HG03378 (cell line): Measurements from ENCODE around the gene SLC1A1.
"Not testable (repeated sequence)": the region's sequence is repeated elsewhere in the genome, so short reads cannot be mapped to it uniquely, and the experiment has no call there.

Source experiments
- ATAC-seq: cut with Tn5 transposase; IDR thresholded peaks from one replicate; pipeline ENCODE4 v1.9.1; 2021; ENCODE audit warnings: mild to moderate bottlenecking, moderate library complexity; ENCODE audit not compliant: unreplicated experiment

The SLC1A1 gene

GRCh38 chr9:4504250-4504649, 14.0 kb downstream of the SLC1A1 start:
- no peak for ATAC-seq

- ATAC-seq: peak; percentile 40
Measured at GRCh38 chr9:4506490-4506889, 16.2 kb downstream of the SLC1A1 start.

- ATAC-seq: no peak
Measured at GRCh38 chr9:4507306-4508130, 17.2 kb downstream of the SLC1A1 start.

- ATAC-seq: no peak
Measured at GRCh38 chr9:4508246-4508906, 18.1 kb downstream of the SLC1A1 start.

GRCh38 chr9:4508907-4509589, 18.8 kb downstream of the SLC1A1 start:
- ATAC-seq: no peak

GRCh38 chr9:4509590-4509984, 19.3 kb downstream of the SLC1A1 start:
- no peak for ATAC-seq

- no peak for ATAC-seq
Measured at GRCh38 chr9:4510546-4511322, 20.5 kb downstream of the SLC1A1 start.

GRCh38 chr9:4514252-4515128, 24.2 kb downstream of the SLC1A1 start:
- ATAC-seq: peak; percentile 28

- peak; percentile 49 for ATAC-seq
Measured at GRCh38 chr9:4515958-4516375, 25.7 kb downstream of the SLC1A1 start.

GRCh38 chr9:4517274-4517673, 27.0 kb downstream of the SLC1A1 start:
- ATAC-seq: no peak

- peak; percentile 42 for ATAC-seq
Measured at GRCh38 chr9:4519604-4520003, 29.3 kb downstream of the SLC1A1 start.

GRCh38 chr9:4520055-4520454, 29.8 kb downstream of the SLC1A1 start:
- no peak for ATAC-seq

- peak; percentile 95 for ATAC-seq
Measured at GRCh38 chr9:4530375-4530774, 40.1 kb downstream of the SLC1A1 start.

GRCh38 chr9:4530831-4531230, 40.6 kb downstream of the SLC1A1 start:
- not testable (repeated sequence) for ATAC-seq

GRCh38 chr9:4531355-4531754, 41.1 kb downstream of the SLC1A1 start:
- not testable (repeated sequence) for ATAC-seq

GRCh38 chr9:4533881-4534280, 43.6 kb downstream of the SLC1A1 start:
- ATAC-seq: not testable (repeated sequence)

- not testable (repeated sequence) for ATAC-seq
Measured at GRCh38 chr9:4536196-4536595, 45.9 kb downstream of the SLC1A1 start.

- no peak for ATAC-seq
Measured at GRCh38 chr9:4537581-4537980, 47.3 kb downstream of the SLC1A1 start.

GRCh38 chr9:4538107-4538506, 47.8 kb downstream of the SLC1A1 start:
- ATAC-seq: no peak

- ATAC-seq: no peak
Measured at GRCh38 chr9:4538621-4539020, 48.4 kb downstream of the SLC1A1 start.
